ENCODE data around the gene POT1. TPM values are rescaled to one million over a fixed set of nuclear protein-coding genes. Genes with fewer than 3 reads are reported as not detected.
A peak's percentile ranks its signal among the peaks of the same experiment; 100 is the strongest.

POT1 gene
- total RNA-seq, 4 donors from 2014 or later: 3.9 to 79.2 (median 12.1) TPM

DNA sequence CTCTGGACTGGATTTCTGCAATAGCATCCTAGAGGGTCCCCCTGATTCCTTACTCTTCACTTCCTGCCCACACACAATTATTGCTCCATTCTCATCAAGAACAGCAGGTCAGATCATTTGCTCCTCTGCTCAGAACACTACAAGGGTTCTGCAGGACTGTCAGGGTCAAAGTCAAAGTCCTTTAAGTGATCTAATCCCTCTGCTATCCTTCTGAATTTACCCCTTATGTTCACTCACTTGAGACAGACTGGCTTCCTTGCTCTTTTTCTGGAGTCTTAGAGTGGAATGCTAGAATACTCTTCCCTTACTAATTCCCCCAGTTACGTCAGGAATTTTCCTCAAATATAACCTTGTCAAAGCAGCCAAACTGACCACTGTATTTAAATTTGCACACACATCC is 7.5 kb upstream of the POT1 start:
- no peaks in the 10 kb centered on the region for H3K4me1 ChIP-seq
- H3K9me3 ChIP-seq: no peaks in the 10 kb centered on the region
- H3K4me3 ChIP-seq: no peak overlapping the region
- no peak for DNase-seq
- no peak overlapping the region for H3K27ac ChIP-seq
- H3K27me3 ChIP-seq: no peaks in the 10 kb centered on the region
- no peaks in the 10 kb centered on the region for H3K36me3 ChIP-seq
- TF ChIP-seq, protein P1, sequence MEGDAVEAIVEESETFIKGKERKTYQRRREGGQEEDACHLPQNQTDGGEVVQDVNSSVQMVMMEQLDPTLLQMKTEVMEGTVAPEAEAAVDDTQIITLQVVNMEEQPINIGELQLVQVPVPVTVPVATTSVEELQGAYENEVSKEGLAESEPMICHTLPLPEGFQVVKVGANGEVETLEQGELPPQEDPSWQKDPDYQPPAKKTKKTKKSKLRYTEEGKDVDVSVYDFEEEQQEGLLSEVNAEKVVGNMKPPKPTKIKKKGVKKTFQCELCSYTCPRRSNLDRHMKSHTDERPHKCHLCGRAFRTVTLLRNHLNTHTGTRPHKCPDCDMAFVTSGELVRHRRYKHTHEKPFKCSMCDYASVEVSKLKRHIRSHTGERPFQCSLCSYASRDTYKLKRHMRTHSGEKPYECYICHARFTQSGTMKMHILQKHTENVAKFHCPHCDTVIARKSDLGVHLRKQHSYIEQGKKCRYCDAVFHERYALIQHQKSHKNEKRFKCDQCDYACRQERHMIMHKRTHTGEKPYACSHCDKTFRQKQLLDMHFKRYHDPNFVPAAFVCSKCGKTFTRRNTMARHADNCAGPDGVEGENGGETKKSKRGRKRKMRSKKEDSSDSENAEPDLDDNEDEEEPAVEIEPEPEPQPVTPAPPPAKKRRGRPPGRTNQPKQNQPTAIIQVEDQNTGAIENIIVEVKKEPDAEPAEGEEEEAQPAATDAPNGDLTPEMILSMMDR (IDR thresholded peaks at IDR 0.05): no peak
- no peak for TF ChIP-seq POLR2A (IDR thresholded peaks at IDR 0.05)

DNA sequence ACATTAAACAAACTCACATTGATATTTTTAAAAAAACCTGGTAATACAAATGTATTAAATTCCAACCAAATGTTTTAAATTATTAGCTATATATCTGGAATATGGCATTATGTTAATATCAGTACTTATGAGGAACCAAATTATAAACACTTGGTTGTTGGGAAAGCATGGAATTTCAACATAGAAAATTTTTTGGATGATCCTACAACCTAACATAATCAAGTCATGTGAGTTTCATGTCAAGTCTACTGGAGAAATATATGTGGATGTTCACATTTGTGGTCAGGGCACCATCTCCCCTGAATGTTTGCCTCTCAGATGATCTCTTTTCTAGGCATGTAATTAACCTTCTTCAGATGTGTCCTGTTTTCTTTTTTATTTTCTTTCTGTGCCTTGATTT is 5.2 kb upstream of the POT1 start:
- Histone ChIP-seq H3K4me3 (no peak overlapping the region), H3K4me1 (no peaks in the 10 kb centered on the region), H3K36me3 (no peaks in the 10 kb centered on the region), H3K9me3 (no peaks in the 10 kb centered on the region), H3K27ac (no peak overlapping the region), H3K27me3 (no peaks in the 10 kb centered on the region)
- no peak for TF ChIP-seq POLR2A (IDR thresholded peaks at IDR 0.05)
- TF ChIP-seq, protein P1 (IDR thresholded peaks at IDR 0.05): no peak
- DNase-seq: no peak

DNA sequence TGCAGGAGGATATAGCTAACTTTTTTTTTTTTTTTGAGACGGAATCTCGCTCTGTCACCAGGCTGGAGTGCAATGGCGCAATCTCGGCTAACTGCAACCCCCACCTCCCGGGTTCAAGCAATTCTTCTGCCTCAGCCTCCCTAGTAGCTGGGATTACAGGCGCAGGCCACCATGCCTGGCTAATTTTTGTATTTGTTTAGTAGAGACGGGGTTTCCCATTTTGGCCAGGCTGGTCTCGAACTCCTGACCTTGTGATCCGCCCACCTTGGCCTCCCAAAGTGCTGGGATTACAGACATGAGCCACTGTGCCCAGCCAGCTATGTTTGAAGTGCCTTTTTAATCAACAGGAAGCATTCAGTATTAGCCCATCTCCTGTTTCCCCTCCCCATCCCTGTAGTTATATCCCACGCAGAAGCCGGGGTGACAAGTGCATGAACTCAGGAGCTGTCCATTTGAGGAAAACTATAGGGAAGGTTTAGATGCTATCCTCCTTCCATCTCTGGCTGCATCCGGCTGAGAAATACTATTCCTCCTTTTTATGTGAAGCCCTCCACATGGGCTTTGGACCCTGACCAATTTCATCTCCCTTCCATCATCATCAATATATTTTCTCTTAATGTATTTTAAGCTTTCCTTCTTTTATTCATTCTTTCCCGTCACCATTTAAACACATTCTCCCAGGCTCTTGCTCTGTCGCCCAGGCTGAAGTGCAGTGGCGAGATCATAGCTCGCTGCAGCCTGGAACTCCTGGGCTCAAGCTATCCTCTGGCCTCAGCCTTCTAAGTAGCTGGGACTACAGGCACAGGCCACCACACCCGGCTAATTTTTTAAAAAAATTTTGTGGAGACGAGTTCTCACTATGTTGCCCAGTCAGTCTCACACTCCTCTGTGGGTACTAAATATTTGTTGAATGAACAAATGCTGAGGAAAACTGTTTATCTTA is 1.3 kb upstream of the POT1 start:
- Histone ChIP-seq H3K27ac (no peak overlapping the region), H3K36me3 (no peaks in the 10 kb centered on the region), H3K9me3 (no peaks in the 10 kb centered on the region), H3K27me3 (no peaks in the 10 kb centered on the region), H3K4me1 (peaks cover 0 to 7% (median 4%) of the 10 kb centered on the region in 4 donors), H3K4me3 (no peak overlapping the region)
- DNase-seq: no peak
- TF ChIP-seq, protein P1 (IDR thresholded peaks at IDR 0.05): no peak
- no peak for TF ChIP-seq POLR2A (IDR thresholded peaks at IDR 0.05)

DNA sequence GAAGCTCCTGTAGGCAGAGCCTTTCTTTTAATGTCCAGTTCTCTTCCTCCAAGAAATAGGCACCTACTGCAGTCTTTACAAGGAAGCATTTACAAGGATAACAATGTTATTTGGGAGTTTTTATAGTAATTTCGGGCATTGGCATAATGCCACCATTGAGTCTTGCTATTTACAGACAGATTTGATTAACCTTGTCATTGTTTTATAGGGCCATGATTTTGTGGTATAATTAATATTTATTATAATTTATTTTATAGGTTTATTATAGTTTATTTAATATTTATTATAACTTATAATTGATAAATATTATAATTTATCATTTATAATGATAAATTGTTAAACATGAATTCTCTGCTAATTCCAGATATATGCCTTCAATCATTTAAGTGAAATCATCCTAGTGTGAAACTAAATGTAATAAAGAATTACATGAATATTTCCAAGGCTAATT is 573 bp upstream of the POT1 start:
- Histone ChIP-seq H3K4me1 (peaks cover 0 to 7% (median 4%) of the 10 kb centered on the region in 4 donors), H3K9me3 (no peaks in the 10 kb centered on the region), H3K36me3 (no peaks in the 10 kb centered on the region), H3K27ac (peak overlapping the region; percentile 67 to 86 (median 74)), H3K27me3 (no peaks in the 10 kb centered on the region), H3K4me3 (peak overlapping the region; percentile 57 to 78 (median 59))
- no peak for DNase-seq
- TF ChIP-seq, protein P1 (IDR thresholded peaks at IDR 0.05): no peak
- TF ChIP-seq POLR2A (IDR thresholded peaks at IDR 0.05): no peak

DNA sequence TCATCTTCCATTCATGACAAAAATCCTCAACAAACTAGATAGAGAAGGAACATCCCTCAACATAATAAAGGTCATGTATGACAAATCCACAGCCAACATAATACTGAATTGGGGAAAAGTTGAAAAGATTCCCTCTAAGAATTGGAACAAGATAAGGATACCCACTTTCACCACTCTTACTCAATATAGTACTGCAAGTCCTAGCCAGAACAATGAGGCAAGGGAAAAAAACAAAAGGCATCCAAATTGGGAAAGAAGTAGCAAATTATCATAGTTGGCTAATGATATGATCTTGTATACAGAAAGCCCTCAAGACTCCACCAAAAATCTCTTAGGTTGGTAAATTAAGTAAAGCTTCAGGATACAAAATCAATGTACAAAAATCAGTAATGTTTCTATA is 4.7 kb downstream of the POT1 start:
- Histone ChIP-seq H3K4me1 (peaks cover 0 to 7% (median 4%) of the 10 kb centered on the region in 4 donors), H3K36me3 (no peaks in the 10 kb centered on the region), H3K9me3 (no peaks in the 10 kb centered on the region), H3K27me3 (no peaks in the 10 kb centered on the region), H3K27ac (no peak overlapping the region), H3K4me3 (no peak overlapping the region)
- DNase-seq: no peak
- TF ChIP-seq, protein P1 (IDR thresholded peaks at IDR 0.05): no peak
- no peak for TF ChIP-seq POLR2A (IDR thresholded peaks at IDR 0.05)

Measured in Peyer's patch (tissue), 4 donors.